HG02885 (cell line): ENCODE data around the gene CNNM3.

Experiments
- ATAC-seq: cut with Tn5 transposase; IDR thresholded peaks from one replicate; pipeline ENCODE4 v1.9.1; 2021; ENCODE audit warnings: mild to moderate bottlenecking; ENCODE audit not compliant: unreplicated experiment, poor library complexity

Gene CNNM3

DNA sequence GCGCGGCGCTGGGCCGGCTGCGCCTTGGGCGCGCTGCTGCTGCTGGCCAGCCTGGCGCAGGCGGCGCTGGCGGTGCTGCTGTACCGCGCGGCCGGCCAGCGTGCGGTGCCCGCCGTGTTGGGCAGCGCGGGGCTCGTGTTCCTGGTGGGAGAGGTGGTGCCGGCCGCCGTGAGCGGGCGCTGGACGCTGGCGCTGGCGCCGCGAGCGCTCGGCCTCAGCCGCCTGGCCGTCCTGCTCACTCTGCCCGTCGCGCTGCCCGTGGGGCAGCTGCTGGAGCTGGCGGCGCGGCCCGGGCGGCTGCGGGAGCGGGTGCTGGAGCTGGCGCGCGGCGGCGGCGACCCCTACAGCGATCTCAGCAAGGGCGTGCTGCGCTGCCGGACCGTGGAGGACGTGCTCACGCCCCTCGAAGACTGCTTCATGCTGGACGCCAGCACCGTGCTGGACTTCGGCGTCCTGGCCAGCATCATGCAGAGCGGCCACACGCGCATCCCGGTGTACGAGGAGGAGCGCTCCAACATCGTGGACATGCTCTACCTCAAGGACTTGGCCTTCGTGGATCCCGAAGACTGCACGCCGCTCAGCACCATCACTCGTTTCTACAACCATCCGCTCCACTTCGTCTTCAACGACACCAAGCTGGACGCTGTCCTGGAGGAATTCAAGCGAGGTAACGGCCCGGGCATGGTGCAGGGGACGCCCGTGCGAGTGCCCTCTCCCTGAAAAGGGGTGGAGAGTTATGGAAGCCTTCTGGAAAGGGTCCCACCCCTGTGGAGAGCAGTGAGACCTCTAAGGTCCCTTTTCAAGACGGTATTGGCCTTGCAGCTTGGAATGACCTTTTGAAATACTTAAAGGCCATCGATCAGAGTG is 1.0 kb downstream of the CNNM3 start:
- no peak for ATAC-seq

DNA sequence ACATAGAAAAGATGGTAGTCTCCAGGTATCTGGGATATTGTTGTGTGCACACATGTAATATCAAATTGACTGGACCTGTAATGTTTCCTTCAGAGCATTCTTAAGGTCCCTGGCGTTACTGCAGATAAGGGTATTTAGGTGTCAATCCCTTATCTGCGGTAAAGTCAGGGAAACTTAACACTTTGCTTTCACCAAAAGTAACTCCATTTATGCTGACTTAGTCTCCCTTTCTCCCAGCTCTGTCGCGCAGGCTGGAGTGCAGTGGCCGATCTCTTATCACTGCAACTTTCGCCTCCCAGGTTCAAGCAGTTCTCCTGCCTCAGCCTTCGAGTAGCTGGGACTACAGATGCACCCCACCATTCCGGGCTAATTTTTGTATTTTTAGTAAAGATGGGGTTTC is 1.8 kb downstream of the CNNM3 start:
- no peak for ATAC-seq

DNA sequence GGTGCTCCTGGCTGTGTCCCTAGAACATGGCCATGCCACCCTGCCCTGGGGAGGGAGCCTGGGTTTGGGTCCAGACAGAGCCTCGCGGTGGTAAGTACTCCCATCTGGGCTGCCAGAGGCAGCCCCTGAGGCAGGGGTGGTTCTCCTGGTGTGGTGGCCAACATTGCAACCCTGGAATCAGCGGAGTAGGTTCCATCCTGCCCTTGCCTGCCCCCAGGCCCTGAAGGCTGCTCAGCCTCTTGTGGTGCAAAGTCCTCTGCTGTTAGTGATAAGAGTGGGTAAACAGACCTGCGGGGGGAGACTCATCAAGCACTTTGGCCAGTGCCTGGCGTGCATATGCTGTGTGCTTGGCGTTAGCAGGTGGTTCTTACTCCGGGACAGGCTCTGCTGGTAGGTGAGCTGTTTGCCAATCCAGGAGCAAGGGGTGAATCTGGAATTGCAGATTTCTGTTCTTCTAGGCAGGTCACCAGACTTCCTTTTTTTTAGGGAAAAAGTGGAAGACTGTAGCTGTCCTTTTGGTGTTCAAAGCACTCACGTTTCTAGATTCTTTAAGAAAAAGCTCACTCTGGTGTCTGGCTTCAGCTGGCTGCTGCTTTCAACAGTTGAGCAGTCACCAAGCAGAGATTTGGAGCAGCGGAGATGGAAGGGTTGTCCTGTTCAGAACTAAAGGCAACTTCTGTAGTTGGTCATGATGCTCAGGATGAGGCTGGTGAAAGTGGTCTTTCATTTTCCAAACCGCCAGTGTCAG is 3.2 kb downstream of the CNNM3 start:
- no peak for ATAC-seq

DNA sequence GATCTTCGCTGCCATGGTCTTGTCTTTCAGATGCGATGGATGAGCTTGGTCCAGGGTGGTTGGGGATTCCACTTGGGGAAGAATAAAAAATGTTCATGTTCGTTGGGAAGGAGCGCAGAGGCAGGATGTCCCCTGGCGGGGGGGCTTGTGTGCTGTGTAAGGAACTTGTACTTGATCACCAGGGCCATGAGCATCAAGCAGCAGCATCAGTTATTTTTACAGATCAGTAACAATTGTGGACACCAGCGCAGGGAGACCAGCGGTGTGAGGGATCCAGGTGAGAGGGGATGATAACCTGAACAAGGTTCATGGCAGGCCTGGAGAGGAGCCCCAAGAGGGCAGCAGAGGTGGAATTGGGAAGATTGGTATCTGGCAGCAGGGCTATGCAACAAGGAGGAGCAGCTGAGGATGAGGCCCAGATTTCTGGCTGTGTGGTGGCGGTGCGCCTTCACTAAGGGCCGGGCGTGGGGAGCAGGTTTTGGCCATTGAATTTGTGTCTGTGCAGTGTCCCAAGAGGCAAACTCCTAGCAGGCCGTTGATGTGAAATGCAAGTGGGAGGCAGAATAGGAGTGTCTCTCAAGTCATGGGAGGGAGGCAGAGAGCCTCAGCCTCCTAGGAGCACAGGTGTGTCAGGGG is 3.9 kb downstream of the CNNM3 start:
- ATAC-seq: no peak

DNA sequence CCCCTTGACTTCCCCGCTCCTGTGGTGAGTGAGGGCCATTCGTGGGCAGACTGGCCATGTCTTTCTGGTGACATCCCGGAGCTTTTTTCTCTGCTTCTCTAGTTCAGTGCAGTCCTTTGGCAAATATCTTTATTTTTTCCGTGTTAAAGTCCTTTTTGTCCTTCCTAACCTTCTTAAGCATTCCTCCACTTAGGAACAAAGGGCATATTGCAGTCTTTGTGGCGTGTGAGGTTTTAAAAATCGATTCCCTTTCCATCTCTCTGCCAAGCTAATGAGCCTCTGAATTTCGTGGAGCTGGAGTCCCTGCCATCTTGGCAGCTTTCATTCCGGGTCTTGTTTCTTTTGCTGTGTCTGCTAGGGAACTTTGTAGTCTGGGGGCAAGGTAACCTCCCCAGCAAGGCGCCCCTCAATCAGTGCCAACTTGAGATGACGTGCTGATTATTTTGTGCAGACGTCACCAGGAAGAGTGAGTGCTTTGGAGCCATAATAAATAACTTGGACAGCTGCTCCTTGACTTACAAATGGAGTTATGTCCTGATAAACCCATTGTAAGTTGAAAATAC is 5.1 kb downstream of the CNNM3 start:
- no peak for ATAC-seq

GRCh38 chr2:96822786-96823185 is 6.7 kb downstream of the CNNM3 start:
- ATAC-seq: no peak

GRCh38 chr2:96823198-96823597 is 7.1 kb downstream of the CNNM3 start:
- ATAC-seq: no peak

- ATAC-seq: no peak
Observed at GRCh38 chr2:96824079-96824870, 8.2 kb downstream of the CNNM3 start.

DNA sequence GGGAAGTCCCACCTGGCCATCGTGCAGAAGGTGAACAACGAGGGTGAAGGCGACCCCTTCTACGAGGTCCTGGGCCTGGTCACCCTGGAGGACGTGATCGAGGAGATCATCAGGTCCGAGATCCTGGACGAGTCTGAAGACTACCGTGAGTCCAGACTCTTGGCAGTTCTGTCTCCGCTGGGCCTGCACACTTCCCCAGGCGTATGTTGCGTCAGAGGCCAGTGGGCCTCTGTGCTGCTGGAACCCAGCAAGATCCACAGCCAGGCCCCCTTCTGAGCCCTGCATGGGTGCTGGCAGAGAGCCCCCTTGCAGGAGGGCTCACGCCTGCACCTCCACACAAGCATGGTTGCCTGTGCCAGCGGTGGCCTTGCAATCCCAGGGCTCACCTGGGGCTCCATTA is 9.0 kb downstream of the CNNM3 start:
- ATAC-seq: no peak

DNA sequence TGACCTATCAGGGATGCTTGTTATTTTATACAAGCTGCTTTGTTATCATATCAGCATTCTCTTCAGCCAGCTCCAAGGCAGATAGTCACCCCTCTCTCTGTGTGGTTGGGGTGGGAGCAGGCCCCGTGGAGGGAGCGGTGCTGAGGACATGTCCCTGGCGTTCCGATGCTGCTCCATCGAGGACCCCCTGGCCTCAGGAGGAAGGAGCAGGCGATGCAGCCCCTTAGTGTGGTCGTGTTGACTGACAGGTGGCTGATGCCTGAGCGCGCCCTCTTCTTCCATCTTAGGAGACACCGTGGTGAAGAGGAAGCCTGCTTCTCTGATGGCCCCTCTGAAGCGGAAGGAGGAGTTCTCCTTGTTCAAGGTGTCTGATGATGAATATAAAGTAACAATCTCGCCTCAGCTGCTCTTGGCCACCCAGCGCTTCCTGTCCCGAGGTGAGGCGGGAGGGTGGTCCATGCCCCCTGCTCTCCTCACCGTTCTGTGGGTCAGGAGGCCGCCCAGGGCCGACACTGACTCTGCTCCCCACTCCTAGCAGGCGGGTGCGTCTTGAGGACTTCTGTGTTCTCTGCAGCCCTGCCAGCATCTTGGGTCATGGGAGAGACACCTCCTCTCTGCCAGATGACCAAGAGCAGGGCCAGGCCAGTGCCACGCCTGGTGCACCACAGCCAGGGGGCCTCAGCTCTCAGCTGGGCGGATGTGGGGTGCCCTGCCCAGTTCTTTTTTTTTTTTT is 10.6 kb downstream of the CNNM3 start:
- no peak for ATAC-seq

DNA sequence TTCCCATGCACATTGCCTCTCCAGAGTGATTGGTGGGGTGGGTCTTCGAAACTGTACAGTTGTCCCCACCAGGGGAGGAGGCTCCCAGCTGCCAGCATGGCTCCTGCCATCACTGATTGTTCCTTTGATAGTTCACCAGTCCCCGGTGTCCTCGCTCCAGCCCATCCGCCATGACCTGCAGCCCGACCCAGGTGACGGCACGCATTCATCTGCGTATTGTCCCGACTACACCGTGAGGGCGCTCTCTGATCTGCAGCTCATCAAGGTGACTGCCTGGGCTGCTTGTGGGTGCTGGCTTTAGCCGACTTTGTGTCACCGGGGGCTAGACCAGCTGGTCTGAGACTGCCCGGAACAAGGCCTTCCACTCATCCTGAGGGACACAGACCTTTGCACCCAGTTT is 12.4 kb downstream of the CNNM3 start:
- ATAC-seq: no peak

DNA sequence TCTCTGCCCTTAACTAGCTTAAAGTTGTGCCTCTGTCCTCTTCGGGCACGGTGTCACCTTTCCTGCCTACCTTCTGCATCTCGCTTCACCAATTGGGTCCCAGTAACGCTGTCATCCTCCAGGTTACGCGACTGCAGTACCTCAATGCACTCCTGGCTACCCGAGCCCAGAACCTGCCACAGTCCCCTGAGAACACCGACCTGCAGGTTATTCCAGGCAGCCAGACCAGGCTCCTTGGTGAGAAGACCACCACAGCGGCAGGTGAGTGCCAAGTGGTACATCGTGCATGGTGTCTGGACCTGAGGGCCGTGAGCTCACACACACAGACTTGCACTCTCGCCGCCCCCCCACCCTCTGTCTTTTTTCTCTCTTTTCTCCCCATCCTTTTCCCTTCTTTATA is 12.8 kb downstream of the CNNM3 start:
- ATAC-seq: no peak

DNA sequence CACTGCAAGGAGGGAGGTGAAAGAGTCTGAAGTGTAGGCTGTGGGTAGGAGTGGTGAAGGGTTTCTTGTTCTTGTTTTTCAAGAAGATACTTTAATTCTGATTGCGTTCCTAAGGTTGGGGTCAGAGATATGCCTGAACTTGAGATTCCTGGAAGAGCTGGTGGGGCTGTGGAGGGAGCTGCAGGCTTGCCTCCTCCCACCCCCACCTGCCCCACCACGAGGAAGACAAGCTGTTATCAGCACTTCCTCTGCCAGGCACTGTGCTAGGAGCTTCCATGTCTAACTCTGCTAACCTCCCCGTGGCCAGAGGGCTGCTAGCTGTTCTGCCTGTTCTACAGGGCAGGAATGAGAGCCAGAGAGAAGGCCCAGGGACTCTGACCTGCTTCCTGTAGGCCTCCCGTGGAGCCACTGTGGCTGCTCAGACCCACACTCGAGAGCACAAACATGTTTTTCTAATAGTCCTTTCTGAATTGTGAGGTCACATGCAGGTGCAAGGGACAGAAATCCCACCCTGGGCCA is 14.0 kb downstream of the CNNM3 start:
- ATAC-seq: no peak

GRCh38 chr2:96831679-96832078 is 15.6 kb downstream of the CNNM3 start:
- no peak for ATAC-seq

DNA sequence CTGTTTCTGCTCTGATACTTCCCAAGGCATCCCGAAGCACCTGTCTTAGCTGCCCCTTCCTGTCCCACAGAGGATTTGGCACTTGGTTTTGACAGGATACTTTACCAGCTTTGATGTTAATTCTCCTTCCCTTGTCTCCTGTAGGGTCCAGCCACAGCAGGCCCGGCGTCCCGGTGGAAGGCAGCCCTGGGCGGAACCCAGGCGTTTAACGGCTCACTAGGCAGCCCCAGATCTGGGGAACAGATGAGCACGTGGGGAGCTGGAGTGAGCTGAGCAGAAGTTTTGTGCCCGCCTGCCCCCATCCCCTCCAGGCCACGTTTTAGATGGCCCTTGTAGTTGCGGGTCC is 16.3 kb downstream of the CNNM3 start:
- ATAC-seq: no peak

GRCh38 chr2:96832754-96833507 is 16.9 kb downstream of the CNNM3 start:
- no peak for ATAC-seq

GRCh38 chr2:96835830-96836229 is 19.8 kb downstream of the CNNM3 start:
- ATAC-seq: no peak

DNA sequence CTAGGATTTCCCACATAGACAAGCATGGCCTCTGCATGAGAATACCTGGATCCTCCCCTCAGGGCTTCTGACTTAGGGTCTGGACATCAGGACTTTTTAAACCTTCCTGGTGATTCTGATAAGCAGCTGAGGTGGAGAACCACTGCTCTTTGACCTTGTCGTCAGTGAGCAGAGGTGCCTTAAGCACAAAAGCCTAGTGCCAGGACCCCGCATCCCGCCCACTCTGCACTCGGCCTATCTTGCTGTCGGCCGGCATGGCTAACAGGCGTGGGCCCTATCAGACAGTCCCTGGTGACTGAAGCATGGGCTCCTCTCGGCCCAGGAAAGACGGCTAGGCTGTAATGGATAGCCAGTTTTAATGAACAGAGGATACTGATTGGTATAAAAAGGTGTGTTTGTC is 21.5 kb downstream of the CNNM3 start:
- ATAC-seq: no peak
